HUES64 (cell line): ENCODE measurements around the gene ACYP2.

Experiments used
- H3K27ac ChIP-seq: 2 replicates; pipeline ENCODE4 v1.7.0; 2013; ENCODE audit warnings: low read depth, low read length, inconsistent platforms
- H3K27me3 ChIP-seq: 2 replicates; pipeline ENCODE4 v1.6.1; 2013; ENCODE audit warnings: mild to moderate bottlenecking, low read length; ENCODE audit not compliant: insufficient read depth
- H3K36me3 ChIP-seq: 2 replicates; pipeline ENCODE4 v1.6.1; 2013; ENCODE audit warnings: mild to moderate bottlenecking, low read length; ENCODE audit not compliant: insufficient read depth
- H3K4me1 ChIP-seq: 2 replicates; pipeline ENCODE4 v1.6.1; 2013; ENCODE audit warnings: mild to moderate bottlenecking, low read length, moderate library complexity; ENCODE audit not compliant: insufficient read depth
- H3K4me3 ChIP-seq: 2 replicates; pipeline ENCODE4 v1.5.1; 2013; ENCODE audit warnings: mild to moderate bottlenecking, low read length, moderate library complexity
- H3K9ac ChIP-seq: 2 replicates; pipeline ENCODE4 v1.6.1; 2013; ENCODE audit warnings: mild to moderate bottlenecking, low read depth, low read length
- H3K9me3 ChIP-seq: 2 replicates; pipeline ENCODE4 v1.6.1; 2013; ENCODE audit warnings: low read depth, low read length; ENCODE audit not compliant: insufficient read depth
- WGBS: fragments of 150-250, 120-280 bp; methylation state at CpG from one replicate; pipeline ENCODE4 v1.1.7; 2013; ENCODE audit warnings: missing lambda C conversion rate; 5-methylcytosine and 5-hydroxymethylcytosine counted together

ACYP2 gene

DNA sequence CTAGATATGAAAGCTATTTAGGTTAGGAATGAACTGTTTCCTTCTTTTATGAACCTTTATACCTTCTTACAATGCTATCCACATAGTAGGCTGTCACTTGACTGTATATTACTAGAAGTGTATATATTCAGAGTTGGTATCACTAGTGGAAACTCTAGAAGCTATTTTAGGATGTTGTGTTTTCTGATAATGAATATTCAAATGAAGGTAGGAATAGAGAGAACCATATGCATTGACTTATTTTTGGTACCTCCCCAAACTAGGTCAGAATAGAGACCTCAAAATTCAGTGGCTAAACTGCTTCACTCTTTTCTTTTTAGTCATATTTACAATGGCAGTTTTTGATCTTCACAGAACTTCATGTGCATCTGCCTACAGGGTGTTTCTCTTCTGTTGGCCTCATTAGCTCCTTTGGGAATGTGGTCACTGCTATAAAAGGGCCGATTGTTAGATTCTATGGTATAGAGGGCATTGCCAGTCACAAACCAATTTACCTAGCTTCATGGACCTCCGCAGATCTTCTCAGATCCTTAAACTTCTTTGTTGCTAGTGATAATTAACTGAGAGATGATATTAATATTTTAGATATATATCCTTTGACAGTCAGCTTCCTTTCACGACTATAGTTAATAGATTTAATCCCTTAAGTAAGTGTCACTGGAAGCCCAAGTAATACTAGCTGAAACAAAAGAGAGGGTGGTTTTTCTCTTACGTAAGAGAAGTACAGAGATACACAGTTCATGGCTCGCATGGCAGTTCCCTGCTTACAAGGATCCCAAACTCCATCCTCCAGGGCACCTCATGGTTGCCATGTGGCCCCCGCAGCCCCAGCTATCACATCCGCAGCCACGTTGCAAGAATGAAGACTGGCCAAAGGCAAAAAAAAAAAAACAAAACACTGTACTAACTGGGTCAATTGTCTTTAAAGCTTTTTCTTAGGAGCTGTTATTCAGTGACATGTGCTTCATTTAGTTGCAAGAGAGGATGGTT is 79.6 kb downstream of the ACYP2 start:
- no peak overlapping the region for H3K9ac ChIP-seq
- H3K4me3 ChIP-seq, result no peak overlapping the region
- WGBS, result 96% methylated on average over 6 of the region's 8 CpGs
- H3K36me3 ChIP-seq, result no peaks in the 10 kb centered on the region
- no peaks in the 10 kb centered on the region for H3K27me3 ChIP-seq
- H3K9me3 ChIP-seq, result no peaks in the 10 kb centered on the region
- H3K4me1 ChIP-seq, result no peaks in the 10 kb centered on the region
- H3K27ac ChIP-seq, result no peak overlapping the region

- WGBS, result 92% methylated on average over 4 of the region's 5 CpGs
- Histone ChIP-seq H3K9me3 (no peaks in the 10 kb centered on the region), H3K27ac (no peak overlapping the region), H3K27me3 (no peaks in the 10 kb centered on the region), H3K4me3 (no peak overlapping the region), H3K9ac (no peak overlapping the region), H3K36me3 (no peaks in the 10 kb centered on the region), H3K4me1 (no peaks in the 10 kb centered on the region)
These were observed 81.2 kb downstream of the ACYP2 start for GRCh38 chr2:54196646-54197045.

DNA sequence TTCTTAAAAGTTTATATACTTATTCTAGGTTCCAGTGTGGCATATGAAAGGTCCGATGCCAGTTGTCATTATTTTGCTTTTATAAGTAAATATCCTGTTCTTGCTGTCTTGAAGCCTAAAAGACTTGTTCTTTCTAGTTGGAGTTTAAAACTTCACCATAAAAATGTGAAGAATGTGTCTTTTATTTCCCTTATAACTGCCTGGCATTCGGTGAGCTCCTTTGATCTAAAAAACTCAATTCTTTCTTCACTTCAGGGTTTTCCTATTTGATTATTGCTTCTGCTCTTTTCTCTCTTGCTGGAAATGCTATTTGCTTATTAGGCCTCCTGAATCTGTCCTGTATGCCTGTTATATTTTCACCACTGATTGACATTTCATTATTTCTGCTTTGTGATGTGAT is 89.1 kb downstream of the ACYP2 start:
- 84% methylated on average over 2 of the region's 2 CpGs for WGBS
- 0 out of 2 replicates have a peak, but pooled peaks cover 6% of the 10 kb centered on the region for H3K4me1 ChIP-seq

GRCh38 chr2:54206596-54206995 is 91.2 kb downstream of the ACYP2 start:
- H3K4me3 ChIP-seq, result no peak overlapping the region
- H3K9ac ChIP-seq, result no peak overlapping the region
- no peak overlapping the region for H3K27ac ChIP-seq
- H3K27me3 ChIP-seq, result no peaks in the 10 kb centered on the region
- 73% methylated on average over 2 of the region's 2 CpGs for WGBS
- no peaks in the 10 kb centered on the region for H3K9me3 ChIP-seq
- H3K4me1 ChIP-seq, result 0 out of 2 replicates have a peak, but pooled peaks cover 6% of the 10 kb centered on the region
- no peaks in the 10 kb centered on the region for H3K36me3 ChIP-seq

More for the DNA sequence above, 89.1 kb downstream of the ACYP2 start:
- Histone ChIP-seq H3K27me3 (no peaks in the 10 kb centered on the region), H3K4me3 (no peak overlapping the region), H3K9ac (no peak overlapping the region), H3K9me3 (no peaks in the 10 kb centered on the region), H3K27ac (no peak overlapping the region), H3K36me3 (no peaks in the 10 kb centered on the region)

- Histone ChIP-seq H3K4me3 (no peak overlapping the region), H3K36me3 (no peaks in the 10 kb centered on the region), H3K27me3 (no peaks in the 10 kb centered on the region), H3K27ac (no peak overlapping the region), H3K4me1 (0 out of 2 replicates have a peak, but pooled peaks cover 6% of the 10 kb centered on the region), H3K9me3 (no peaks in the 10 kb centered on the region), H3K9ac (no peak overlapping the region)
- WGBS, result 96% methylated on average over 3 of the region's 3 CpGs
These were observed 92.3 kb downstream of the ACYP2 start for GRCh38 chr2:54207666-54208195.

DNA sequence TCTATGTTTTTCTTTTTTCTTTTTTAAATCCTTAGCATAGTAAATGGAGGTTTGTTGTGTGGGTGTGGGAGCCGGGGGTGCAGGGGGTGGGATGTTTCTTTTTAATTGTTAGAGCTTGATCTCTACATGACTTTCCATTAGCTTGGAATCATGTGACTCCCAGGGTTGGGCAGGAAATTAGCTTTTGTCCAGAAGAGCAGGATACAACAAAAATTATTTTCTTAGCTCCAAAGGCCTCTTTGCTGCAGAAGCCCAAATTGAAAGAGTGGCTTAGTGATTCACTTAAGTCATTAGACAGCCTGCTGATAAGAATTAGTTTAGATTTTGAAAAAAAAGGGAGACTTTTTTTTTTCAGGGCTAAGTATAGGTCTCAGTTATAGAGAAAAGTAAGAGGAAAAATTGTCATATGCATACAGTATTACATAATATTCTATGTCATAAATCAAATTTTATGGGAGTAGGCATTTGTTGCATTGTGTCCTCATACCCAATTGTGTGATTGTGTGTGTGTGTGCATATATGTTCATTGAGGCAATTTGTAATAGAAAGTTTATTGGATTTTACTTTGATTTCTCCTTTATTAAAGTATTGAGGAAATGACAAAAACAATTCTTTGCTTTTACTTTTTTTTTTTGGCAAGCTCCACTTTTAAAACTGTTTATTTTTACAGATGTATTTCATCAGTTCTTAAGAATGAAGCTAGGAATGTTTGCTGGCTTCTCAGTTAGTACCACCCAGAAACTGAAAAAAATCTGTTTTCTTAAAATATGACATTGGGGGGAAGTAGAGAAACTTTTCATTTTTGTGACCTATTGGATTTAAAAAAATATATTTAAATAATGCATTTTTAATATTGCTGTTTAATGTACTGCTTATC is 93.2 kb downstream of the ACYP2 start:
- Histone ChIP-seq H3K9ac (no peak overlapping the region), H3K4me1 (0 out of 2 replicates have a peak, but pooled peaks cover 6% of the 10 kb centered on the region), H3K27ac (no peak overlapping the region)

DNA sequence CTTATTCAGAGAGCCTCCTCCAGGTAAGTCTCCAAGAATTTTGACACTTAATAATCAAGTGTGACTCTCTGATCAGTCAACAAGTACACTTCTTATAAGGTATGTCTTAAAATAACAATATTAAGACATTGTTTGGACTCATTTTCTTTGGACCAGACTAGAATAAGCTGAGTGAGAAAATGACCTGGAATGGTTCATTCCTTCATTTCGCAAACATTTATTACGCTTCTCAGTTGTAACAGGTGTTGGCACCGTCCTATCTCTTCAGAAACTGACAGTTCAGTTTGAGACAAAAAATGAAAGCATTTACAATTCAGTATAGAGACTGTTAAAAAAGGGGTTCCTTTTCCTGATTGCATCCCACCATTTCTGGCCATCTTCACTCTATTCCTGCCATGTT is 94.0 kb downstream of the ACYP2 start:
- H3K4me1 ChIP-seq, result 0 out of 2 replicates have a peak, but pooled peaks cover 5% of the 10 kb centered on the region
- H3K36me3 ChIP-seq, result no peaks in the 10 kb centered on the region

More for the DNA sequence above, 93.2 kb downstream of the ACYP2 start:
- 100% methylated on average over 1 of the region's 1 CpG for WGBS
- Histone ChIP-seq H3K36me3 (no peaks in the 10 kb centered on the region), H3K4me3 (no peak overlapping the region), H3K9me3 (no peaks in the 10 kb centered on the region), H3K27me3 (no peaks in the 10 kb centered on the region)

GRCh38 chr2:54212456-54212855 is 97.0 kb downstream of the ACYP2 start:
- Histone ChIP-seq H3K9me3 (peaks cover 8% of the 10 kb centered on the region; the same call in 1 of the 2 replicates), H3K4me3 (no peak overlapping the region), H3K36me3 (no peaks in the 10 kb centered on the region), H3K4me1 (no peaks in the 10 kb centered on the region), H3K27ac (no peak overlapping the region), H3K27me3 (no peaks in the 10 kb centered on the region), H3K9ac (no peak overlapping the region)
- no CpG with 5 or more reads among the region's 1 CpG for WGBS

More for the DNA sequence above, 94.0 kb downstream of the ACYP2 start:
- Histone ChIP-seq H3K9me3 (peaks cover under 1% of the 10 kb centered on the region; the same call in 1 of the 2 replicates), H3K9ac (no peak overlapping the region), H3K4me3 (no peak overlapping the region), H3K27ac (no peak overlapping the region), H3K27me3 (no peaks in the 10 kb centered on the region)
- WGBS, result 89% methylated on average over 3 of the region's 3 CpGs

DNA sequence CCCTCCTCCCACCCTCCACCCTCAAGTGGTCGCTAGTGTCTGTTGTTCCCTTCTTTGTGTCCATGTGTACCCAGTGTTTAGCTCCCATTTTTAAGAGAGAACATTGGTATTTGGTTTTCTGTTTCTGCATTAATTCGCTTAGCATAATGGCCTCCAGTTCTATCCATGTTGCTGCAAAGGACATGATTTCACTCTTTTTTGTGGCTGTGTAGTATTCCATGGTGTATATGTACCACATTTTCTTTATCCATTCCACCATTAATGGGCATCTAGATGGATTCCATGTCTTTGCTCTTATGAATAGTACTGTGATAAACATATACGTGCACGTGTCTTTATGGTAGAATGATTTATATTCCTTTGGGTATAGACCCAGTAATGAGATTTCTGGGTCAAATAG is 97.7 kb downstream of the ACYP2 start:
- Histone ChIP-seq H3K27me3 (no peaks in the 10 kb centered on the region), H3K9me3 (peaks cover 8% of the 10 kb centered on the region; the same call in 1 of the 2 replicates), H3K27ac (no peak overlapping the region), H3K4me1 (no peaks in the 10 kb centered on the region), H3K36me3 (no peaks in the 10 kb centered on the region), H3K9ac (no peak overlapping the region), H3K4me3 (no peak overlapping the region)
- WGBS, result 94% methylated on average over 4 of the region's 4 CpGs

GRCh38 chr2:54224997-54225396 is 109.6 kb downstream of the ACYP2 start:
- no peaks in the 10 kb centered on the region for H3K27me3 ChIP-seq
- 100% methylated on average over 2 of the region's 2 CpGs for WGBS
- no peak overlapping the region for H3K9ac ChIP-seq

More at GRCh38 chr2:54224997-54225396, 109.6 kb downstream of the ACYP2 start:
- Histone ChIP-seq H3K36me3 (no peaks in the 10 kb centered on the region), H3K9me3 (no peaks in the 10 kb centered on the region), H3K4me1 (peaks cover 7% of the 10 kb centered on the region), H3K4me3 (no peak overlapping the region), H3K27ac (no peak overlapping the region)
